ENCODE results near the gene NRXN3.

NRXN3 gene

GRCh38 chr14:79096811-79097210 is 926.6 kb downstream of the NRXN3 start (continued):
- TF ChIP-seq GLI2 (tag by site-specific recombination; IDR thresholded peaks at IDR 0.05; ENCODE audit: borderline replicate concordance, low read depth), result no peak
- no peak for TF ChIP-seq ZNF488 (tag by site-specific recombination; IDR thresholded peaks at IDR 0.05)
- TF ChIP-seq ZNF211 (tag by site-specific recombination; IDR thresholded peaks at IDR 0.05; ENCODE audit: low read depth), result no peak
- no peak for TF ChIP-seq ZNF398 (tag by site-specific recombination; IDR thresholded peaks at IDR 0.05)
- TF ChIP-seq ZNF580 (tag by site-specific recombination; IDR thresholded peaks at IDR 0.05), result no peak
- TF ChIP-seq GFI1B (tag by site-specific recombination; IDR thresholded peaks at IDR 0.05), result no peak
- no peak for TF ChIP-seq REST (tag by site-specific recombination; IDR thresholded peaks at IDR 0.05)
- TF ChIP-seq ZNF558 (tag by site-specific recombination; IDR thresholded peaks at IDR 0.05), result no peak
- TF ChIP-seq ZNF239 (tag by site-specific recombination; IDR thresholded peaks at IDR 0.05), result no peak
- TF ChIP-seq ZNF639 (tag by site-specific recombination; IDR thresholded peaks at IDR 0.05), result no peak

GRCh38 chr14:79098324-79098723 is 928.2 kb downstream of the NRXN3 start:
- TF ChIP-seq ZNF707 (tag by site-specific recombination; IDR thresholded peaks at IDR 0.05) (no peak), ZNF600 (tag by site-specific recombination; IDR thresholded peaks at IDR 0.05) (no peak), ZNF311 (tag by site-specific recombination; IDR thresholded peaks at IDR 0.05; ENCODE audit: borderline replicate concordance) (no peak), ZNF548 (tag by site-specific recombination; IDR thresholded peaks at IDR 0.05) (no peak), ZNF366 (tag by site-specific recombination; conservative IDR thresholded peaks at IDR 0.05) (no peak), SP7 (tag by site-specific recombination; IDR thresholded peaks at IDR 0.05) (no peak), ZNF830 (tag by site-specific recombination; IDR thresholded peaks at IDR 0.05; ENCODE audit: low read depth) (no peak), ZNF157 (tag by site-specific recombination; IDR thresholded peaks at IDR 0.05) (no peak), ZNF335 (tag by site-specific recombination; conservative IDR thresholded peaks at IDR 0.05) (no peak), ZNF513 (tag by site-specific recombination; IDR thresholded peaks at IDR 0.05) (no peak), MEIS1 (CRISPR knock-in tag; IDR thresholded peaks at IDR 0.05; ENCODE audit: borderline replicate concordance) (no peak)
- ChIA-PET POLR2A (no interaction called here), CTCF (no interaction called here)
- Histone ChIP-seq H3K9me3 (ENCODE audit: control insufficient read depth, insufficient read depth, low read depth, low read length) (no peaks in the 10 kb centered on the region), H3K4me3 (ENCODE audit: low read depth, low read length) (no peak overlapping the region), H3K27ac (ENCODE audit: extremely low read depth, low read depth, low read length) (no peak overlapping the region), H3K36me3 (ENCODE audit: control insufficient read depth in 2 of 2, insufficient read depth in 1 of 2, low read length in 2 of 2) (no peaks in the 10 kb centered on the region), H3K4me1 (ENCODE audit: control insufficient read depth, insufficient read depth, low read length) (no peaks in the 10 kb centered on the region)
